Stimulated activated effector memory CD8-positive, alpha-beta T cell treated with anti-CD3 and anti-CD28 coated beads, Interleukin-12 subunit alpha, Interleukin-12 subunit beta, amount 100 ng/mL, for 72 hours (primary cell): Measurements from ENCODE around the gene GAS2L1.

Source experiments
- ATAC-seq: fragments of 150-1000 bp; cut with Tn5 transposase; 2 replicates; pipeline ENCODE4 v1.10.0; 2021
- DNase-seq, 2 donors: peaks; one replicate each; pipeline ENCODE4 v3.0.0; 2021 to 2022; ENCODE audit warnings: low spot score in 2 of 2
- H3K27ac Mint-ChIP-seq: one replicate; pipeline ENCODE4 v1.8.0; 2022; ENCODE audit warnings: mild to moderate bottlenecking, mixed read lengths
- H3K36me3 Mint-ChIP-seq: one replicate; pipeline ENCODE4 v1.8.0; 2022; ENCODE audit warnings: mild to moderate bottlenecking, mixed read lengths
- H3K4me1 Mint-ChIP-seq: one replicate; pipeline ENCODE4 v1.8.0; 2022; ENCODE audit warnings: mixed read lengths
- H3K4me3 Mint-ChIP-seq: one replicate; pipeline ENCODE4 v1.8.0; 2022; ENCODE audit warnings: mild to moderate bottlenecking, mixed read lengths
- H3K9me3 Mint-ChIP-seq: one replicate; pipeline ENCODE4 v1.8.0; 2022; ENCODE audit warnings: mixed read lengths

GAS2L1 gene

DNA sequence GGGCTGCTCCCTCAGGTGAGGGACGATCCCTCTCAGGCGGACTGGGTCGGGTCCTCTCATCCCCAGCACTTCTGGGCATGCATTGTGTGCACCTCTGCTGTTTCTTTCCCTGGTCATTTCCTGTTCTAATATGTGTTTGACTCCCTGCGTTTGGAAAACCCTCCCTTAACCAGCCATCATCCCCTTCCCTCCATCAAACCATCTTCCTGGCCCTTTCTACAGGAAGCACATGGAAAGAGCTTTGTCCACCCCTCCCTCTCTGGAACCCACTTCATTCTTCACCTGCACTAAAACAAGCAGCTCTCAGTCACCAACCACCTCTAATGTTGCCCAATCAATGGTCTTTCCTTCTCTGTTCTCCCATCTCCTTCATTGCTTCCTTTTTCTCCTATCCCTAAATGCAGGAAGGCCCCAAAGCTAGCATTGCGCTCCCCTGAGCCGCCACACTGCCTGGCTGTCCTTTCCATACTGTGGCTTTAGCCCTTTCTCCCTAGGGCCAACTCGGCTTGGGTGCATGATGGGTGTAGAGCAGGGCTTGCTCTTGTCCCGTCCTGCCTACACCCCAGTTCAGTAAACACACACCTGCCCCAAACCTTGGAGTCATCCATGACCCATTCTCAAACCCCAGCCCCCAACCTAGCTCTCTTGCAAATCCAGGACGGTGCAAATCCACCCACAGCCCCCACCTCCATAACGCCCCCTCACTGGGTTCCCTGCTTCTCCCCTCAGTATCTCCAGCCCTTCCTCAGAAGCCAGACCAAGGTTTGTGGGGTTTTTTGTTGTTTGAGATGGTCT, 5.4 kb upstream of the GAS2L1 start:
- no peaks in the 10 kb centered on the region for H3K9me3 Mint-ChIP-seq
- H3K36me3 Mint-ChIP-seq, result peaks cover 60% of the 10 kb centered on the region
- H3K4me3 Mint-ChIP-seq, result no peak overlapping the region
- H3K27ac Mint-ChIP-seq, result peak overlapping the region; percentile 18
- peaks cover 26% of the 10 kb centered on the region for H3K4me1 Mint-ChIP-seq
- DNase-seq, result no peak
- no peak for ATAC-seq

DNA sequence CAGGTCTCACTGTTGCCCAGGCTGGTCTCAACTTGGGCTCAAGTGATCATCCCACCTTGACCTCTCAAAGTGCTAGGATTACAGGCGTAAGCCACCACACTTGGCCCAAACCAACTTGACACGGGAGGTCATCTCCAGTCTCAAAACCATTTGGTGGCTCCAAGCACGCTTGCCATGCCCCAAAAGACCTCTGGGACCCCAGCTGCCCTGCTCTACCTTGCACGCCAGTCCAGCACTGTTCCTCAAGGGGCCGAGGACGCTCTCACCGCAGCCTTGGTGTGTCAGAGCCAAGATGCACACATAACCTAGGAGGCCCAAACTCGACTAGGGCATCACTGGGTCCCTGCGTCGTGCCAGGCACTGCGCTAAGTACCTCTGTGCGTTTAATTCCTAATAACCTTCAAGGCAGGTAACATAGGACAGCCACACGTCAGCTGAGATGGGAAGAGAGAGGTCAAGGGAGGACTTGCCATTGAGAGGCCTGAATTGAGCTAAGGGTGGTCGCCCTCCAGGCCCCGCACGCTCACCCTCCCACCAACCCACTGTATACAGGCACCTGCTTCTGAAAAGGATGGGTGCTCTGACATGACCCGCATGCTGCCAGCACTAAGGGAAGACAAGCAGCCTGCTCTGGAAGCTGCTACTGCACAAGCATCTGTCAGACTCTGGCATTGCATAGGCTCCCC, 4.6 kb upstream of the GAS2L1 start:
- no peak for ATAC-seq
- no peaks in the 10 kb centered on the region for H3K9me3 Mint-ChIP-seq
- H3K27ac Mint-ChIP-seq, result peak overlapping the region; percentile 18

DNA sequence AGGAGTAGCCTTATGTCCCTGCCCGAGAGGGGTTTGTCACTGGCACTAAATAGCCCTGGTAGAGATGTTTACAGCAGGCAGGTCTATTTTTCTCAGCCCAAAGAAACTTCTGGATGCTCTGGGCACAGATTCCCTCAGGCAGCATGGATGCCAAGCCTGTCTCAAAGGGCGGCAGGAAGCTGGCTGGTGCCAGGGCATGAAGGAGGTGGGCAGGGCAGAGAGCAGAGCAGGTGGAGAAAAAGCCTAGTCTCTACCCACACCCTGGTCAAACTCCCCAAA, 4.1 kb upstream of the GAS2L1 start:
- ATAC-seq, result no peak
- DNase-seq, result no peak
- Mint-ChIP-seq H3K4me1 (peaks cover 33% of the 10 kb centered on the region), H3K9me3 (no peaks in the 10 kb centered on the region), H3K36me3 (peaks cover 47% of the 10 kb centered on the region), H3K27ac (no peak overlapping the region), H3K4me3 (no peak overlapping the region)

More for the DNA sequence above, 4.6 kb upstream of the GAS2L1 start:
- no peak for DNase-seq
- Mint-ChIP-seq H3K4me3 (no peak overlapping the region), H3K36me3 (peaks cover 52% of the 10 kb centered on the region), H3K4me1 (peaks cover 32% of the 10 kb centered on the region)

DNA sequence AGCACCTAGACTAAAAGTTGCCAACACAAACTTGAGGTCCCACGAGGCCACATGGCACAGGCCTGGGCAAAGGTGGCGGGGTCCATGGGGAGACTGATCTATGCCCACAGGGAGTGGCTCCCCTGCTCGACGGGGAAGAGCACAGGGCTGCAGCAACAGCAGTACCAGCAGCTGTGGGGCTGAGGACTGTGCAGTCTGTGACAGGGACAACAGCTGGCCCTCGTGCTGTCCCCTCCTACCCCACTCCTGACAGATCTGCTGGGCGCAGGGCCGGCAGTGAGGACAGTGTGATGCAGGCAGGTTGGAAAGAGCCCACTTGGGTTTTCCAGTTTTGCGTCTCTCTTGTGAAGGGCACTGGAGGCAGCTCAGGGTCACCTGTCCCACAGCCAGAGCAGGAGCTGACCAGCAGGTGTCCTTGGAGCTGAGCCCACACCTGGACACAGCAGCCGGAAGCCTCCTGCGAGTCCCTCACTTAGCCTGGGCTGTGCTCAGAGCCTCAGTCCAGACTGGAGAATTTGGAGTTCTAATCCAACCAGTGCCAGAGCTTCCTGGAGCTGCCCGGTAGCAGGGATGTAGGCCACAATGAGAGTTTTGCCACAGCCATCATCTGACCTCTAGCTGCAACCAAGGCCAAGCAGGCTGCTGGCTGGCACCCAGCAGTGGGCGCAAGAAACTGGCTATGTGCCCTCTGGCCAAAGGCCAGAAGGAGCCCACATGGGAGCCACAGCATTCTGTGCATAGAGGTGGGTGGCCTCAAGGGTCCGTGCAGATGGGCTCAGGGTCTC, 3.6 kb upstream of the GAS2L1 start:
- no peak overlapping the region for H3K27ac Mint-ChIP-seq
- H3K36me3 Mint-ChIP-seq, result peaks cover 42% of the 10 kb centered on the region
- peaks cover 31% of the 10 kb centered on the region for H3K4me1 Mint-ChIP-seq
- no peaks in the 10 kb centered on the region for H3K9me3 Mint-ChIP-seq
- no peak for ATAC-seq
- DNase-seq, result no peak
- H3K4me3 Mint-ChIP-seq, result no peak overlapping the region

DNA sequence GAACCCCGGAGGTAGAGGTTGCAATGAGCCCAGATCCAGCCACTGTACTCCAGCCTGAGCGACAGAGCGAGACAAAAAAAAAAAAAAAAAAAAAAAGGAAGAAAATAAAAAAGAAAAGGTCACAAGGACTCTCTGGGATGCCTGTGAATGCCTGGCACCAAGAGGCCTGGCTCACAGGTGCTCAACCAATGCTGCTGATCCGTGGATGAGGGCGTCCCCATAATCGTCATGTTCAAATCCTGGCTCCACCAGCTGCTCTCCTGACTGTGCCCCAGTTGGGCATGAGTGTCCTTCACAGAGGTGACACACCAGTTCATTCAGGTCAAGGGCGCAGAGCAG, 645 bp upstream of the GAS2L1 start:
- no peak for DNase-seq
- Mint-ChIP-seq H3K36me3 (peaks cover 12% of the 10 kb centered on the region), H3K4me1 (peaks cover 38% of the 10 kb centered on the region), H3K4me3 (peak overlapping the region; percentile 75), H3K9me3 (no peaks in the 10 kb centered on the region), H3K27ac (no peak overlapping the region)
- no peak for ATAC-seq

DNA sequence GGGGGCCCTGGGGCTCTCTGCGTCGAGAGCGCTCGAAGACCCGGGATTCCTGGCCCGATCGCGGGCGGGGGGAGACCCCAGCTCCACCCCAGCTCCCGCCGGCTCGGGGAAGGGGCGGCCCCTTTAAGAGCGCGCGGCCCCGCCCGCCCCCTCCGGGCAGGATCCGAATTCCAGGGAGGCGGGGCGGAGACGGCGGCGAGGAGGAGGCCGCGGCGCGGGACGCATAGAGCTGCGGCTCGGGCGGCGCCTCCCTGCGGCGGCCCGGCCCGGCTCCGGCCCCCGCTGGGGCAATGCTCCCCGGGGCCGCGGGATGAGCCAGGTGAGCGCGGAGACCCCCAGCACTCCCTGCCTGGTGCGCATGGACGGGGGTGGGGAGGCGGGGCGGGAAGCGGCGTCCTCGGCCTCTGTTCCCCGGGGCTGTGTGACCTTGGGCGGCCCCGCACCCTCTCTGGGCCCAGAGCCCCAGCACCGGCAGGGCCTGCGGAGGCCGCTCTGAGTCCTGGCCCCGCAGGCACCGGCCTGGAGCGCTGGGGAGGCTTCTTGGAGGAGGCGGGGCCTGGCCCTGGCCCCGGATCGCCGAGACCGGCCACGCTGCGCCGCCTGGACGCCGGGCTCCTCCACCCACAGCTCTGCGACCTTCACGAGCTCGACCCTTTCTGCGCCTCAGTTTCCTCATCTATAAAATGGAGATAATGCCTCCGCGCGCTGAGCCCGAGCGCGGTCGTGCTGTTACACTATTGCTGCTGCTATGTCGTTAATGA, 565 bp downstream of the GAS2L1 start:
- Mint-ChIP-seq H3K9me3 (no peaks in the 10 kb centered on the region), H3K4me3 (peak overlapping the region; percentile 75), H3K36me3 (peaks cover under 1% of the 10 kb centered on the region), H3K27ac (no peak overlapping the region), H3K4me1 (peaks cover 33% of the 10 kb centered on the region)
- no peak for DNase-seq
- ATAC-seq, result peak; percentile 34

DNA sequence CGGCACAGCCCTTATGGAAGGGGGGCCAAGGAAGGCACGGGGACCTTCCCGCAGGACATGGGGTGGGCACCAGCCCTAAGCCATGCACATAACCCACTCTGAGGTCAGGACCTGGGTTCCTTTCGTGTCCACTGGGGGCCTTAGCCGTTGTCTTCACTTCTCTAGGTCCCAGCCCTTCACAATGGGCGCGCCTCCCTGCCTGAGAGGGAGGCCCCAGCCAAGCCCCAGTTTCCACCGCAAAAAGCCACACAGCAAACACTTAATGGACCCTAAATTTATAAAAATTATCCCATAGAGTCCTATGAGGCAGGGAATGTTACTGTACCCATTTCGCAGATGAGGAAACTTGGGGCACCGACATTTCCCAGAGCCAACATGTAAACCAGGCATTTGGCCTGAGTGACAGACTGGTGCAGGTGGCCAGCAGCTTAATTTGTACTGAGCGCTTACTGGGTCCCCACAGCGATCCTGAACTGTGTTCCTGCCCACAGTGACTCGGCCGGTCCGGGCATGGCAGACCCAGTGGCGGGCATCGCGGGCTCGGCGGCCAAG, 1.2 kb downstream of the GAS2L1 start:
- Mint-ChIP-seq H3K4me3 (peak overlapping the region; percentile 66), H3K36me3 (no peaks in the 10 kb centered on the region), H3K27ac (no peak overlapping the region), H3K4me1 (peaks cover 39% of the 10 kb centered on the region), H3K9me3 (no peaks in the 10 kb centered on the region)
- ATAC-seq (no peak), DNase-seq (no peak)

DNA sequence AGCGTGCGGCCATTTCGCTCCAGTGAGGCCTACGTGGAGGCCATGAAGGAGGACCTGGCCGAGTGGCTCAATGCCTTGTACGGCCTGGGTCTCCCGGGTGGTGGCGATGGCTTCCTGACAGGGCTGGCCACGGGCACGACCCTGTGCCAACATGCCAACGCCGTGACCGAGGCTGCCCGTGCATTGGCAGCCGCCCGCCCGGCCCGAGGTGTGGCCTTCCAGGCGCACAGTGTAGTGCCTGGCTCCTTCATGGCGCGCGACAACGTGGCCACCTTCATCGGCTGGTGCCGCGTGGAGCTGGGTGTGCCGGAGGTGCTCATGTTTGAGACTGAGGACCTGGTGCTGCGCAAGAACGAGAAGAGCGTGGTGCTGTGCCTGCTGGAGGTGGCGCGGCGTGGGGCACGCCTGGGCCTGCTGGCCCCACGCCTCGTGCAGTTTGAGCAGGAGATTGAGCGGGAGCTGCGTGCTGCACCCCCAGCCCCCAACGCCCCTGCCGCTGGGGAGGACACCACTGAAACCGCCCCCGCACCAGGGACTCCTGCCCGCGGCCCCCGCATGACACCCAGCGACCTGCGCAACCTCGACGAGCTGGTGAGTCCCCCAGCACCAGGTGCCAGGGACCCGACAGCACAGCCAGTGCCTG, 1.8 kb downstream of the GAS2L1 start:
- Mint-ChIP-seq H3K9me3 (no peaks in the 10 kb centered on the region), H3K36me3 (no peaks in the 10 kb centered on the region), H3K27ac (no peak overlapping the region), H3K4me3 (peak overlapping the region; percentile 41), H3K4me1 (peaks cover 42% of the 10 kb centered on the region)
- ATAC-seq (no peak), DNase-seq (no peak)

DNA sequence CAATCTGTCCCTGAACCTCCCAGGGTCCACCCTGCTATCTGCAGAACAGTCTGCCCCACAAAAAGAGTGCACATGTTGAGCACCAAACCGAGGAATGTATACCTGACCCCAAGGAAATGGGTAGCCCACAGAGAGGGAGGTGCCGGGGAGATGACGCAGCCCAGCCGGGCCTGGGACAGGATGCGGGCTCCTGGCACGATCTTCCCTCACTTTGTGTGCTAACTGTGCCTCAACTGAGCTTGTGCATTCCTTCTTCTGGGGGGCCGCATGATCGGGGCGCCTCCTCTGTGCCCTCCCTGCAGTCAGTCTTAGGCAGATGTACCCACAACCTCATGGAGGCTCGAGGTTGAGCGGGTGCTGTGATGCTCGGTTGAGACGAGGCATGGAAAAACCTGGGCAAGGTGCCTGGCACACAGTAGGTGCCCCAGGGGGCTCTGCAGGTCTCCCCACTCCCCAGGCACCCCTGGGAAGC, 2.4 kb downstream of the GAS2L1 start:
- DNase-seq, result no peak
- Mint-ChIP-seq H3K4me1 (peaks cover 47% of the 10 kb centered on the region), H3K27ac (no peak overlapping the region), H3K4me3 (peak overlapping the region; percentile 41), H3K9me3 (no peaks in the 10 kb centered on the region), H3K36me3 (no peaks in the 10 kb centered on the region)
- ATAC-seq, result peak; percentile 66

DNA sequence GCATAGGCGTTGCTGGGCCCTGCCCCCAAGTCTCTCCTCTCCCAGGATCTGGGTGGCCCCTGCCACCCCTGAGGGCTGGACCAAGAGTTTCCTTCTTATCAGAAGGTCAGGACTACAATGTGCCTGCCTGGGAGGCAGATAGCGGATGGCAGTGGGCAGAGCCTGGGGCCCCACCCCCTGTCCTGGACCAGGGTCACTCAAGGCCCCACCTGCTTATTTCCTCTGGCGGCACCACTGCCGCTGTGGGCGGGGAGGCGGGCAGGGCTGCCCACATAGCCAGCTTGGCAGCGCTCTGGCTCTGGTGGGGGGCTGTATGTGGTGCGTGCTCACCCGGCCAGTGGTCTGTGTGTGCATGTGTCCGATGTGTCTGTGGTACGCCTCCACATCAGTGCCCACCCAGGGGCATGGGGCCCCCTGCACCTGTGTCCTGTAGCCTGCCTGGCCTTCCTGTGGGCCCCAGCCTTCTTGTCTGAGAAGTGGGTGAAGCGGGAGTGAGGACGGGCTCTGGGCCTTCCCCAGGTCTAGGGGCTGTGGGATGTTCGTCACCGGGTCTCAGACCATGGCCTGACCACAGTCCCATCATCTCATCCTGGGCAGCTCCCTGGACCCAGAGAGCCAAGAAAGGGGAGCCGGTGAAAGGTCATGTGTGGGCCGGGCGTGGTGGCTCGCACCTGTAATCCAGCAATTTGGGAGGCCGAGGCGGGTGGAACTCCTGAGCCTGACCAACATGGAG, 3.0 kb downstream of the GAS2L1 start:
- H3K9me3 Mint-ChIP-seq, result no peaks in the 10 kb centered on the region
- no peak for DNase-seq
- peak overlapping the region; percentile 41 for H3K4me3 Mint-ChIP-seq
- peak overlapping the region; percentile 40 for H3K27ac Mint-ChIP-seq
- peaks cover 54% of the 10 kb centered on the region for H3K4me1 Mint-ChIP-seq
- no peaks in the 10 kb centered on the region for H3K36me3 Mint-ChIP-seq
- ATAC-seq, result no peak

DNA sequence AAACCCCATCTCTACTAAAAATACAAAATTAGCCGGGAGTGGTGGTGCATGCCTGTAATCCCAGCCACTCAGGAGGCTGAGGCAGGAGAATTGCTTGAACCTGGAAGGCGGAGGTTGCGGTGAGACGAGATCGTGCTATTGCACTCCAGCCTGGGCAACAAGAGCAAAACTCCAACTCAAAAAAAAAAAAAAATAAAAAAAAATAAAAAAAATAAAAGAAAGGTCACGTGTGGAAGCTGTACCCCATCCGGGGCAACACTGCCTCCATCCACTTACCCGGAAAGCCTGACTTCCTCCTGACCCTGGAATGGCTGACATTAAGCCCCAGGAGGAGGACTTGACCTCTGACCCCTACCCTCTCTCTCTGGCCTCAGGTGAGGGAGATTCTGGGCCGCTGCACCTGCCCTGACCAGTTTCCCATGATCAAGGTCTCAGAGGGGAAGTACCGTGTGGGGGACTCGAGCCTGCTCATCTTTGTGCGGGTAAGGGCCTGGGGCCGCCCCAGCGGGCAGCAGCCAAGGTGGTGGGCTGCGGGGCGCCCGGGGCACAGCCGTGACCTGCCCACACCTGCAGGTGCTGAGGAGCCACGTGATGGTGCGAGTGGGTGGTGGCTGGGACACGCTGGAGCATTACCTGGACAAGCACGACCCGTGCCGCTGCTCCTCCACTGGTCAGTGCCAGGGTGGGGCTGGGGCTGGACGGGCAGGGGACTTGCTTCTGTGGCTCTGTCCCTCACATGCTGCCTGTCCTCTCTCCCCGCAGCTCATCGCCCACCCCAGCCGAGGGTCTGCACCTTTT, 3.8 kb downstream of the GAS2L1 start:
- H3K27ac Mint-ChIP-seq, result no peak overlapping the region
- peaks cover 57% of the 10 kb centered on the region for H3K4me1 Mint-ChIP-seq
- DNase-seq (no peak), ATAC-seq (no peak)
- H3K4me3 Mint-ChIP-seq, result no peak overlapping the region
- no peaks in the 10 kb centered on the region for H3K36me3 Mint-ChIP-seq
- H3K9me3 Mint-ChIP-seq, result no peaks in the 10 kb centered on the region

DNA sequence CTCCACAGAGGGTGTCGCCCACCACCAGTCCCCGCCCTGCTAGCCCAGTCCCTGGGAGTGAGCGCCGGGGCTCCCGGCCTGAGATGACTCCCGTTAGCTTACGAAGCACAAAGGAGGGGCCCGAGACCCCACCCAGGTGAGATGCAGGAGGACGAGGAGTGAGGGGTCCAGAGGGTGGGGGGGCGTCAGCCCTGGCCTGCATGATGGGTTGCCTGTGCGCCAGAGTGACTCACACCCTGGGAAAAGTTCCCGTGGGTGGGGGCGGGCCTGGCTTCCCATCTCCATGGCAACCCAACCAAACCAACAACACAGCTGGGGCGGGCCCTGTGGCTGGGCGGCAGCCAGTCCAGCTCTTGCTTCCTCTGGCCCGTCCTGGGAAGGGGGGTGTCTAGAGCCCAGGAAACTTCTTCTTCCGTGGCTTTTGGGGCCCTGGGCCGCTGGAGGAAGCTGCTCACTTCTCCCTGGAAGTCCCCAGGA, 4.5 kb downstream of the GAS2L1 start:
- Mint-ChIP-seq H3K36me3 (no peaks in the 10 kb centered on the region), H3K4me3 (no peak overlapping the region), H3K27ac (peak overlapping the region; percentile 43), H3K9me3 (no peaks in the 10 kb centered on the region), H3K4me1 (peaks cover 55% of the 10 kb centered on the region)
- DNase-seq, result peak in 1 of 2 donors; percentile 43
- ATAC-seq, result peak; percentile 61

DNA sequence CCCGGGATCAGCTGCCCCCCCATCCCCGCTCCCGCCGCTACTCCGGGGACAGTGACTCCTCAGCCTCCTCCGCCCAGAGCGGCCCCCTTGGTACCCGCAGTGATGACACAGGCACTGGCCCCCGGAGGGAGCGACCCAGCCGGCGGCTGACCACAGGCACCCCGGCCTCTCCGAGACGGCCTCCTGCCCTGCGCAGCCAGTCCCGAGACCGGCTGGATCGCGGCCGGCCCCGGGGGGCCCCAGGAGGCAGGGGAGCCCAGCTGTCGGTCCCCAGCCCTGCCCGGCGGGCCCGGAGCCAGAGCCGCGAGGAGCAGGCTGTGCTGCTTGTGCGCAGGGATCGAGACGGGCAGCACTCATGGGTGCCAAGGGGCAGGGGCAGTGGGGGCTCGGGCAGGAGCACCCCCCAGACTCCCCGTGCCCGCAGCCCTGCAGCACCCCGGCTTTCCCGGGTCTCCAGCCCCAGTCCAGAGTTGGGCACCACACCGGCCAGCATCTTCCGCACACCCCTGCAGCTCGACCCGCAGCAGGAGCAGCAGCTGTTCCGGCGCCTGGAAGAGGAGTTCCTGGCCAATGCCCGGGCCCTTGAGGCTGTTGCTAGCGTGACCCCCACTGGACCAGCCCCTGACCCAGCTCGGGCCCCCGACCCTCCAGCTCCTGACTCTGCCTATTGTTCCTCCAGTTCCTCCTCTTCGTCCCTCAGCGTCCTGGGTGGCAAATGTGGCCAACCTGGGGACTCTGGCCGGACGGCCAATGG, 5.2 kb downstream of the GAS2L1 start:
- Mint-ChIP-seq H3K4me1 (peaks cover 48% of the 10 kb centered on the region), H3K9me3 (no peaks in the 10 kb centered on the region), H3K27ac (peak overlapping the region; percentile 43), H3K36me3 (no peaks in the 10 kb centered on the region), H3K4me3 (no peak overlapping the region)
- no peak for DNase-seq
- ATAC-seq, result no peak
